ENCODE results near the gene COBL. TPM values are rescaled to one million over a fixed set of nuclear protein-coding genes. Genes with fewer than 3 reads are reported as not detected.

COBL gene
- total and polyA plus RNA-seq, 2 of the 8 experiments (the other 6 are each of a cell fraction or from before 2014, with no cell fraction given), result 13.8 to 40.4 TPM

GRCh38 chr7:51023547-51023946, 293.1 kb downstream of the COBL start (continued):
- TF ChIP-seq BRCA1 (IDR thresholded peaks at IDR 0.05; ENCODE audit: low read depth, low read length) (no peak), BACH1 (IDR thresholded peaks at IDR 0.05; ENCODE audit: low read length) (no peak)
